Right lobe of liver (tissue), 4 donors: ENCODE results near the gene AIF1L.

Experiments
- POLR2A ChIP-seq: fragments of 450-650 bp; IDR thresholded peaks from one replicate; pipeline ENCODE4 v1.6.1; 2017; ENCODE audit warnings: antibody characterized with exemption, mild to moderate bottlenecking
- TF ChIP-seq, protein P1 (sequence below), 4 donors: fragments of 200-600 bp in 3 of 4; fragments of 450-650 bp in 1 of 4; IDR thresholded peaks; one replicate each; pipeline versions ENCODE4 v1.5.1 to v1.8.0; 2016 to 2022; ENCODE audit warnings: antibody characterized with exemption in 4 of 4, mild to moderate bottlenecking in 2 of 4
- donor health status: DM: no; HTN: no; CAD: no.
- donor health status: DM: no; HTN: no; CAD: no.
- donor health status: DM: no; HTN: yes; CAD: no.

DNA sequence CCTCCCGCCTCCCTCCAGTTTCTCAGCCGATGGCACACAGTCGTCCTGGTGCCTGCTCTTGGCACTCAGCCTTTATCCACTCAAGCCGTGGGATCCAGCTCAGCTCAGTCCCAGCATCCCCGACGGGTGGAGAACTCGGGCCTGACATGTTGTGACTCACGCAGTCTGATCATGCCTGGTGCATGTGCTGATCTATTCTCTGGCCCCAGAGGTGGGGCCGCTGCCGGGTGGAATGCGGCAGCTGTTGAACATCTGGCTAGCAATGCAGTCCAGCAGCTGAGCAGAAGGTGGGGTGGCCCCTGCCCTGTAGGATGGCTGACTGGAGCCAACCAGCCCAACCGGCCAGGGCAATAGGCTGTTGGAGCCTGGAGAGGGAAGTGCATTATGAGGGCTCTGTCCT is 1.7 kb upstream of the AIF1L start:
- TF ChIP-seq, protein P1, sequence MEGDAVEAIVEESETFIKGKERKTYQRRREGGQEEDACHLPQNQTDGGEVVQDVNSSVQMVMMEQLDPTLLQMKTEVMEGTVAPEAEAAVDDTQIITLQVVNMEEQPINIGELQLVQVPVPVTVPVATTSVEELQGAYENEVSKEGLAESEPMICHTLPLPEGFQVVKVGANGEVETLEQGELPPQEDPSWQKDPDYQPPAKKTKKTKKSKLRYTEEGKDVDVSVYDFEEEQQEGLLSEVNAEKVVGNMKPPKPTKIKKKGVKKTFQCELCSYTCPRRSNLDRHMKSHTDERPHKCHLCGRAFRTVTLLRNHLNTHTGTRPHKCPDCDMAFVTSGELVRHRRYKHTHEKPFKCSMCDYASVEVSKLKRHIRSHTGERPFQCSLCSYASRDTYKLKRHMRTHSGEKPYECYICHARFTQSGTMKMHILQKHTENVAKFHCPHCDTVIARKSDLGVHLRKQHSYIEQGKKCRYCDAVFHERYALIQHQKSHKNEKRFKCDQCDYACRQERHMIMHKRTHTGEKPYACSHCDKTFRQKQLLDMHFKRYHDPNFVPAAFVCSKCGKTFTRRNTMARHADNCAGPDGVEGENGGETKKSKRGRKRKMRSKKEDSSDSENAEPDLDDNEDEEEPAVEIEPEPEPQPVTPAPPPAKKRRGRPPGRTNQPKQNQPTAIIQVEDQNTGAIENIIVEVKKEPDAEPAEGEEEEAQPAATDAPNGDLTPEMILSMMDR (IDR thresholded peaks at IDR 0.05), result no peak
- TF ChIP-seq POLR2A, result no peak
